OCI-LY7 (cell line): ENCODE measurements around the gene CXCL8. TPM values are rescaled to one million over a fixed set of nuclear protein-coding genes. Genes with fewer than 3 reads are reported as not detected.

Experiments
- BruUV-seq: library from RNA; stranded (reverse); fragments of 400-500 nt; replicated peaks from 2 replicates; lab custom pipeline; 2021; lab: Mats Ljungman, UMichigan
- CTCF ChIA-PET: fragments of 300-600 bp; sonication (Branson Sonifier 250); formaldehyde crosslinking; loops from one replicate; lab custom pipeline; 2022; ENCODE audit warnings: antibody characterized with exemption; ENCODE audit not compliant: unreplicated experiment; lab: Charles Lee
- POLR2A ChIA-PET: fragments of 300-600 bp; sonication (Branson Sonifier 250); formaldehyde crosslinking; loops from one replicate; lab custom pipeline; 2022; ENCODE audit warnings: antibody characterized with exemption; lab: Charles Lee
- DNase-seq: peaks from one replicate; pipeline ENCODE4 v3.0.0-alpha.2; 2015; ENCODE audit warnings: low spot score
- H2AFZ ChIP-seq: fragments of 200-600 bp; sonication (generic), shearing (Covaris generic); 2 replicates; pipeline ENCODE4 v1.6.1; 2014; ENCODE audit warnings: mild to moderate bottlenecking, antibody characterized with exemption, low read length, moderate library complexity
- H3K27ac ChIP-seq: fragments of 200-600 bp; sonication (generic); 2 replicates; pipeline ENCODE4 v1.5.1; 2014; ENCODE audit warnings: mixed run types, low read depth, mild to moderate bottlenecking, moderate library complexity, low read length, inconsistent platforms; ENCODE audit not compliant: poor library complexity, severe bottlenecking
- H3K36me3 ChIP-seq: fragments of 200-600 bp; sonication (generic); 2 replicates; pipeline ENCODE4 v1.6.1; 2014; ENCODE audit warnings: mild to moderate bottlenecking, antibody characterized with exemption, low read length, moderate library complexity, mixed read lengths; ENCODE audit not compliant: insufficient read depth
- H3K4me1 ChIP-seq: fragments of 200-600 bp; sonication (generic); 2 replicates; pipeline ENCODE4 v1.5.1; 2014; ENCODE audit warnings: mild to moderate bottlenecking, low read length; ENCODE audit not compliant: insufficient read depth, poor library complexity, severe bottlenecking
- H3K4me2 ChIP-seq: fragments of 200-600 bp; sonication (generic); 2 replicates; pipeline ENCODE4 v1.6.1; 2014; ENCODE audit warnings: mild to moderate bottlenecking, low read length
- H3K4me3 ChIP-seq: fragments of 200-600 bp; sonication (generic); 2 replicates; pipeline ENCODE4 v1.5.1; 2014; ENCODE audit warnings: mild to moderate bottlenecking, low read depth, low read length; ENCODE audit not compliant: poor library complexity, severe bottlenecking
- H3K79me2 ChIP-seq: fragments of 200-600 bp; sonication (generic); 2 replicates; pipeline ENCODE4 v1.6.1; 2016; ENCODE audit warnings: low read depth, mild to moderate bottlenecking, low read length, moderate library complexity, mixed read lengths; ENCODE audit not compliant: insufficient read depth
- H3K9me2 ChIP-seq: fragments of 200-600 bp; sonication (generic); 2 replicates; pipeline ENCODE4 v1.6.1; 2016; ENCODE audit warnings: mild to moderate bottlenecking, low read length, mixed read lengths; ENCODE audit not compliant: insufficient read depth
- H3K9me3 ChIP-seq: fragments of 200-600 bp; sonication (generic); 2 replicates; pipeline ENCODE4 v1.6.1; 2014; ENCODE audit warnings: mild to moderate bottlenecking, mixed run types, low read length, mixed read lengths
- H4K20me1 ChIP-seq: fragments of 200-600 bp; sonication (generic); 2 replicates; pipeline ENCODE4 v1.6.1; 2014; ENCODE audit warnings: mild to moderate bottlenecking, antibody characterized with exemption, low read length, moderate library complexity, mixed read lengths; ENCODE audit not compliant: insufficient read depth
- CTCF ChIP-seq: fragments of 200-600 bp; sonication (generic); conservative IDR thresholded peaks from 2 replicates; pipeline ENCODE4 v1.5.1; 2014; ENCODE audit warnings: mild to moderate bottlenecking, antibody characterized with exemption, low read length, moderate library complexity, mixed read lengths
- EZH2phosphoT487 ChIP-seq: fragments of 200-600 bp; sonication (generic); IDR thresholded peaks from 2 replicates; pipeline ENCODE4 v1.6.1; 2018; ENCODE audit warnings: low read depth, borderline replicate concordance, mild to moderate bottlenecking, mixed run types, antibody characterized with exemption, low read length, moderate library complexity, mixed read lengths
- intact Hi-C: fragments of 100-400 bp; cut with micrococcal nuclease; formaldehyde crosslinking; loops from one replicate; pipeline ENCODE4 v1.10.0; 2022; ENCODE audit not compliant: unreplicated experiment
- total RNA-seq, 2 experiments: library from RNA; depleted of rRNA in 1 of 2; stranded (reverse); fragments of >200 nt in 1 of 2; shearing (Covaris generic) in 1 of 2; gene quantifications; 2 replicates each; pipeline ENCODE4 v1.2.3, GENCODE V29; 2014 to 2022

CXCL8 gene
- total RNA-seq, 2 experiments from 2014 or later = not detected

GRCh38 chr4:73728091-73728741, 12.2 kb upstream of the CXCL8 start:
- Histone ChIP-seq H3K9me2 (no peaks in the 10 kb centered on the region), H3K4me3 (no peak overlapping the region), H3K9me3 (no peaks in the 10 kb centered on the region), H3K4me1 (no peaks in the 10 kb centered on the region), H3K79me2 (no peaks in the 10 kb centered on the region), H3K27ac (no peak overlapping the region), H4K20me1 (no peaks in the 10 kb centered on the region), H3K4me2 (no peak overlapping the region), H2AFZ (no peak overlapping the region), H3K36me3 (no peaks in the 10 kb centered on the region)
- no peak for DNase-seq
- POLR2A ChIA-PET = interaction anchor here (0.6 to 0.7 kb wide), 2 partner anchors 206 to 1012 kb away, joined by 3 to 4 read pairs; no protein-coding TSS in a partner anchor
- CTCF ChIA-PET = no interaction called here
- intact Hi-C loops = loop anchor here (5.0 kb wide), 1 partner anchor 404 kb away; no protein-coding TSS in a partner anchor
- TF ChIP-seq EZH2phosphoT487 (no peak), CTCF (no peak)
- no TSS peak for BruUV-seq

GRCh38 chr4:73729534-73730165, 10.7 kb upstream of the CXCL8 start:
- no peak overlapping the region for H3K27ac ChIP-seq
- no peaks in the 10 kb centered on the region for H4K20me1 ChIP-seq
- no peak overlapping the region for H3K4me3 ChIP-seq
- ChIA-PET CTCF (no interaction called here), POLR2A (no interaction called here)
- no peak overlapping the region for H2AFZ ChIP-seq
- H3K9me3 ChIP-seq = no peaks in the 10 kb centered on the region
- peak; percentile 42 for DNase-seq
- H3K4me1 ChIP-seq = no peaks in the 10 kb centered on the region
- H3K9me2 ChIP-seq = no peaks in the 10 kb centered on the region
- H3K36me3 ChIP-seq = no peaks in the 10 kb centered on the region
- TF ChIP-seq EZH2phosphoT487 (no peak), CTCF (peak; percentile 84)
- no TSS peak for BruUV-seq
- no peak overlapping the region for H3K4me2 ChIP-seq
- no peaks in the 10 kb centered on the region for H3K79me2 ChIP-seq
- intact Hi-C loops = loop anchor here (5.0 kb wide), 1 partner anchor 403 kb away; no protein-coding TSS in a partner anchor

GRCh38 chr4:73730292-73730691, 10.1 kb upstream of the CXCL8 start:
- Histone ChIP-seq H3K4me1 (no peaks in the 10 kb centered on the region), H3K9me3 (no peaks in the 10 kb centered on the region), H3K4me3 (no peak overlapping the region), H3K79me2 (no peaks in the 10 kb centered on the region), H3K9me2 (no peaks in the 10 kb centered on the region), H3K27ac (no peak overlapping the region), H4K20me1 (no peaks in the 10 kb centered on the region), H3K36me3 (no peaks in the 10 kb centered on the region), H2AFZ (no peak overlapping the region), H3K4me2 (no peak overlapping the region)
- ChIA-PET CTCF (no interaction called here), POLR2A (interaction anchor here (1.5 kb wide), 1 partner anchor 10 kb away, joined by 3 read pairs; the partner anchor contains the start of gene CXCL8)
- BruUV-seq = no TSS peak
- intact Hi-C loops = no loop called here
- no peak for DNase-seq
- TF ChIP-seq EZH2phosphoT487 (no peak), CTCF (no peak)
